ENCODE results near the gene AP1S3.

DNA sequence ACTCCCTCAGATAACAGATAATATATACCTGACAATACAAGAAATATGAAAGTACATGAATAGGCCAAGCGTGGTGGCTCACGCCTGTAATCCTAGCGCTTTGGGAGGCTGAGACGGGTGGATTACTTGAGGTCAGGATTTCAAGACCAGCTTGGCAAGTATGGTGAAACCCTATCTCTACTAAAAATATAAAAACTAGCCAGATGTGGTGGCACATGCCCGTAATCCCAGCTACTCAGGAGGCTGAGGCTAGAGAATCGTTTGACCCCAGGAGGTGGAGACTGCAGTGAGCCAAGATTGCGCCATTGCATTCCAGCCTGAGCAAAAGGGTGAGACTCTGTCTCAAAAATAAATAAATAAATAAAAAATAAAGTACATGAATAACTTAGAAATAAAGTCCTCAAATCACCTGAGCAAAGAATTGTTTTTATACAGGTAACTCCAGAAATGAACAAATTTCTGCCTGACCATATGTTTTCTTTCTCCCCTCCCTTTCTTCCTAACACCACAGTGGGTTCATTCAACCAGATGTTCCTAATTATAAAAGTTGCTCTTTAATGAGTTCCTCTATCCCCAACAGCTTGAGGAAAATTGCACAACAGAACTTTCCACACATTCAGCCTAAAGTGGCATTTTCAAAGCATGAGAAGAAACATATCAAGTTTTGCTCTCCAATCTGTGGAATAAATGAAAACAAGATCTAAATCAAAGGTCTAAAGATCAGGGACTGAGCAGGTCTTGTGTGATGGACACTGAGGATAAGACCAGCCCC, 33.6 kb upstream of the AP1S3 start:
- TF ChIP-seq SUZ12 (IDR thresholded peaks at IDR 0.05; ENCODE audit: extremely low read depth, insufficient read depth, insufficient read length), result no peak
- TF ChIP-seq ZNF274 (IDR thresholded peaks at IDR 0.05; ENCODE audit: low read depth, low read length), result no peak
- TF ChIP-seq YY1 (IDR thresholded peaks at IDR 0.05; ENCODE audit: insufficient read depth, insufficient read length), result no peak

Measured in NT2/D1 (cell line).